H1 (cell line): Measurements from ENCODE around the gene PATL2. TPM values are rescaled to one million over a fixed set of nuclear protein-coding genes. Genes with fewer than 3 reads are reported as not detected.

Experiments
- BACH1 ChIP-seq: IDR thresholded peaks from 2 replicates; pipeline ENCODE4 v1.6.1; 2012; ENCODE audit warnings: low read length, improper control_type of control experiment
- CBX5 ChIP-seq: fragments of 300-800, 300-1000 bp; sonication (generic); IDR thresholded peaks from 2 replicates; pipeline ENCODE4 v1.7.1; 2016; ENCODE audit warnings: antibody characterized with exemption, low read length, low read depth
- CEBPB ChIP-seq: IDR thresholded peaks from 2 replicates; pipeline ENCODE4 v1.6.1; 2012; ENCODE audit warnings: low read depth, low read length
- GTF2F1 ChIP-seq: IDR thresholded peaks from 2 replicates; pipeline ENCODE4 v1.6.1; 2012; ENCODE audit warnings: low read depth, low read length, improper control_type of control experiment, borderline replicate concordance
- MAFK ChIP-seq: IDR thresholded peaks from 2 replicates; pipeline ENCODE4 v1.6.1; 2012; ENCODE audit warnings: low read depth, mild to moderate bottlenecking, improper control_type of control experiment, low read length
- POLR2AphosphoS5 ChIP-seq: IDR thresholded peaks from 2 replicates; pipeline ENCODE4 v1.6.1; 2011; ENCODE audit warnings: low read depth, low read length
- RAD21 ChIP-seq, 2 experiments: IDR thresholded peaks in 1 of 2; conservative IDR thresholded peaks in 1 of 2; 2 replicates each; pipeline ENCODE4 v1.6.1; 2011; ENCODE audit warnings: low read depth in 2 of 2, low read length in 2 of 2, improper control_type of control experiment in 1 of 2, inconsistent platforms in 1 of 2, mild to moderate bottlenecking in 1 of 2, moderate library complexity in 1 of 2
- SP2 ChIP-seq: IDR thresholded peaks from 2 replicates; pipeline ENCODE4 v1.6.1; 2012; ENCODE audit warnings: mild to moderate bottlenecking, low read length, inconsistent platforms
- SP4 ChIP-seq: IDR thresholded peaks from 2 replicates; pipeline ENCODE4 v1.6.1; 2012; ENCODE audit warnings: low read length, inconsistent platforms
- SUZ12 ChIP-seq: fragments of 200-600 bp; sonication (generic); IDR thresholded peaks from 2 replicates; pipeline ENCODE4 v1.6.1; 2012; ENCODE audit warnings: mild to moderate bottlenecking, inconsistent platforms, low read length, moderate library complexity, mixed read lengths
- polyA plus RNA-seq, 7 experiments: library from polyadenylated mRNA; depleted of rRNA in 3 of 7; stranded (reverse) in 5 of 7; unstranded in 2 of 7; fragments of >200 nt in 5 of 7; fragments of 200-250 nt in 2 of 7; gene quantifications; 1 replicate in 5 of 7; 2 replicates in 1 of 7; 4 replicates in 1 of 7; pipeline versions ENCODE4 v1.2.1 to v1.2.3, GENCODE V29; 2011 to 2013; ENCODE audit warnings: missing spikeins in 2 of 7, mixed read lengths in 2 of 7
- total RNA-seq: library from RNA; stranded (reverse); fragmentation: NEBNext Ultra II Directional; extraction: Animal tissue kit (Norgen Biotek cat#: 25700); gene quantifications from 2 replicates; pipeline ENCODE4 v1.2.1, GENCODE V29; 2021
- TF ChIP-seq, protein P1 (sequence below): fragments of 300-600 bp; sonication (generic); IDR thresholded peaks from 2 replicates; pipeline ENCODE4 v1.7.1; 2012; ENCODE audit warnings: low read length, moderate library complexity, mild to moderate bottlenecking, inconsistent platforms; ENCODE audit not compliant: insufficient replicate concordance
- TF ChIP-seq, protein P2 (sequence below): IDR thresholded peaks from 2 replicates; pipeline ENCODE4 v1.6.1; 2012; ENCODE audit warnings: inconsistent platforms

Gene PATL2
- total and polyA plus RNA-seq, 2 of the 8 experiments (the other 6 are each of a cell fraction or from before 2014, with no cell fraction given), result 0.65 to 1.3 TPM

DNA sequence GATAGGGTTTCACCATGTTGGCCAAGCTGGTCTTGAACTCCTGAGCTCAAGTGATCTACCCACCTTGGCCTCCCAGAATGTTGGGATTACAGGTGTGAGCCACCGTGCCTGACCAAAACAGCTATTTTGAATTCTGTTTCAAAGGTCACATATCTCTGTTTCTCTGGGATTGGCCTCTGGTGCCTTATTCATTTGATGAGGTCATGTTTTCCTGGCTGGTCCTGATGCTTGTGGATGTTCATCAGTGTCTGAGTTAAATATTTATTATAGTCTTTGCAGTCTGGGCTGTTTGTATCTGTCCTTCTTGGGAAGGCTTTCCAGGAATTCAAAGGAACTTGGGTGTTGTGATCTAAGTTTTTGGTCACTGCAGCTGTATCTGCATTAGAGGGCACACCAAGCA lies 5.1 kb downstream of the PATL2 start (continued):
- TF ChIP-seq, protein P1, sequence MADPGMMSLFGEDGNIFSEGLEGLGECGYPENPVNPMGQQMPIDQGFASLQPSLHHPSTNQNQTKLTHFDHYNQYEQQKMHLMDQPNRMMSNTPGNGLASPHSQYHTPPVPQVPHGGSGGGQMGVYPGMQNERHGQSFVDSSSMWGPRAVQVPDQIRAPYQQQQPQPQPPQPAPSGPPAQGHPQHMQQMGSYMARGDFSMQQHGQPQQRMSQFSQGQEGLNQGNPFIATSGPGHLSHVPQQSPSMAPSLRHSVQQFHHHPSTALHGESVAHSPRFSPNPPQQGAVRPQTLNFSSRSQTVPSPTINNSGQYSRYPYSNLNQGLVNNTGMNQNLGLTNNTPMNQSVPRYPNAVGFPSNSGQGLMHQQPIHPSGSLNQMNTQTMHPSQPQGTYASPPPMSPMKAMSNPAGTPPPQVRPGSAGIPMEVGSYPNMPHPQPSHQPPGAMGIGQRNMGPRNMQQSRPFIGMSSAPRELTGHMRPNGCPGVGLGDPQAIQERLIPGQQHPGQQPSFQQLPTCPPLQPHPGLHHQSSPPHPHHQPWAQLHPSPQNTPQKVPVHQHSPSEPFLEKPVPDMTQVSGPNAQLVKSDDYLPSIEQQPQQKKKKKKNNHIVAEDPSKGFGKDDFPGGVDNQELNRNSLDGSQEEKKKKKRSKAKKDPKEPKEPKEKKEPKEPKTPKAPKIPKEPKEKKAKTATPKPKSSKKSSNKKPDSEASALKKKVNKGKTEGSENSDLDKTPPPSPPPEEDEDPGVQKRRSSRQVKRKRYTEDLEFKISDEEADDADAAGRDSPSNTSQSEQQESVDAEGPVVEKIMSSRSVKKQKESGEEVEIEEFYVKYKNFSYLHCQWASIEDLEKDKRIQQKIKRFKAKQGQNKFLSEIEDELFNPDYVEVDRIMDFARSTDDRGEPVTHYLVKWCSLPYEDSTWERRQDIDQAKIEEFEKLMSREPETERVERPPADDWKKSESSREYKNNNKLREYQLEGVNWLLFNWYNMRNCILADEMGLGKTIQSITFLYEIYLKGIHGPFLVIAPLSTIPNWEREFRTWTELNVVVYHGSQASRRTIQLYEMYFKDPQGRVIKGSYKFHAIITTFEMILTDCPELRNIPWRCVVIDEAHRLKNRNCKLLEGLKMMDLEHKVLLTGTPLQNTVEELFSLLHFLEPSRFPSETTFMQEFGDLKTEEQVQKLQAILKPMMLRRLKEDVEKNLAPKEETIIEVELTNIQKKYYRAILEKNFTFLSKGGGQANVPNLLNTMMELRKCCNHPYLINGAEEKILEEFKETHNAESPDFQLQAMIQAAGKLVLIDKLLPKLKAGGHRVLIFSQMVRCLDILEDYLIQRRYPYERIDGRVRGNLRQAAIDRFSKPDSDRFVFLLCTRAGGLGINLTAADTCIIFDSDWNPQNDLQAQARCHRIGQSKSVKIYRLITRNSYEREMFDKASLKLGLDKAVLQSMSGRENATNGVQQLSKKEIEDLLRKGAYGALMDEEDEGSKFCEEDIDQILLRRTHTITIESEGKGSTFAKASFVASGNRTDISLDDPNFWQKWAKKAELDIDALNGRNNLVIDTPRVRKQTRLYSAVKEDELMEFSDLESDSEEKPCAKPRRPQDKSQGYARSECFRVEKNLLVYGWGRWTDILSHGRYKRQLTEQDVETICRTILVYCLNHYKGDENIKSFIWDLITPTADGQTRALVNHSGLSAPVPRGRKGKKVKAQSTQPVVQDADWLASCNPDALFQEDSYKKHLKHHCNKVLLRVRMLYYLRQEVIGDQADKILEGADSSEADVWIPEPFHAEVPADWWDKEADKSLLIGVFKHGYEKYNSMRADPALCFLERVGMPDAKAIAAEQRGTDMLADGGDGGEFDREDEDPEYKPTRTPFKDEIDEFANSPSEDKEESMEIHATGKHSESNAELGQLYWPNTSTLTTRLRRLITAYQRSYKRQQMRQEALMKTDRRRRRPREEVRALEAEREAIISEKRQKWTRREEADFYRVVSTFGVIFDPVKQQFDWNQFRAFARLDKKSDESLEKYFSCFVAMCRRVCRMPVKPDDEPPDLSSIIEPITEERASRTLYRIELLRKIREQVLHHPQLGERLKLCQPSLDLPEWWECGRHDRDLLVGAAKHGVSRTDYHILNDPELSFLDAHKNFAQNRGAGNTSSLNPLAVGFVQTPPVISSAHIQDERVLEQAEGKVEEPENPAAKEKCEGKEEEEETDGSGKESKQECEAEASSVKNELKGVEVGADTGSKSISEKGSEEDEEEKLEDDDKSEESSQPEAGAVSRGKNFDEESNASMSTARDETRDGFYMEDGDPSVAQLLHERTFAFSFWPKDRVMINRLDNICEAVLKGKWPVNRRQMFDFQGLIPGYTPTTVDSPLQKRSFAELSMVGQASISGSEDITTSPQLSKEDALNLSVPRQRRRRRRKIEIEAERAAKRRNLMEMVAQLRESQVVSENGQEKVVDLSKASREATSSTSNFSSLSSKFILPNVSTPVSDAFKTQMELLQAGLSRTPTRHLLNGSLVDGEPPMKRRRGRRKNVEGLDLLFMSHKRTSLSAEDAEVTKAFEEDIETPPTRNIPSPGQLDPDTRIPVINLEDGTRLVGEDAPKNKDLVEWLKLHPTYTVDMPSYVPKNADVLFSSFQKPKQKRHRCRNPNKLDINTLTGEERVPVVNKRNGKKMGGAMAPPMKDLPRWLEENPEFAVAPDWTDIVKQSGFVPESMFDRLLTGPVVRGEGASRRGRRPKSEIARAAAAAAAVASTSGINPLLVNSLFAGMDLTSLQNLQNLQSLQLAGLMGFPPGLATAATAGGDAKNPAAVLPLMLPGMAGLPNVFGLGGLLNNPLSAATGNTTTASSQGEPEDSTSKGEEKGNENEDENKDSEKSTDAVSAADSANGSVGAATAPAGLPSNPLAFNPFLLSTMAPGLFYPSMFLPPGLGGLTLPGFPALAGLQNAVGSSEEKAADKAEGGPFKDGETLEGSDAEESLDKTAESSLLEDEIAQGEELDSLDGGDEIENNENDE, result no peak
- TF ChIP-seq POLR2AphosphoS5 (no peak), SP2 (no peak), BACH1 (no peak), SP4 (no peak), GTF2F1 (no peak), CBX5 (no peak), RAD21 (IDR thresholded peaks at IDR 0.05 in 1 of 2, conservative IDR thresholded peaks at IDR 0.05 in 1 of 2; ENCODE audit: low read depth in 2 of 2, low read length in 2 of 2) (no peak), SUZ12 (no peak), CEBPB (no peak), MAFK (no peak)
- TF ChIP-seq, protein P2, sequence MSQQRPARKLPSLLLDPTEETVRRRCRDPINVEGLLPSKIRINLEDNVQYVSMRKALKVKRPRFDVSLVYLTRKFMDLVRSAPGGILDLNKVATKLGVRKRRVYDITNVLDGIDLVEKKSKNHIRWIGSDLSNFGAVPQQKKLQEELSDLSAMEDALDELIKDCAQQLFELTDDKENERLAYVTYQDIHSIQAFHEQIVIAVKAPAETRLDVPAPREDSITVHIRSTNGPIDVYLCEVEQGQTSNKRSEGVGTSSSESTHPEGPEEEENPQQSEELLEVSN, result no peak
